ENCODE results near the gene S100A16.

Gene S100A16

DNA sequence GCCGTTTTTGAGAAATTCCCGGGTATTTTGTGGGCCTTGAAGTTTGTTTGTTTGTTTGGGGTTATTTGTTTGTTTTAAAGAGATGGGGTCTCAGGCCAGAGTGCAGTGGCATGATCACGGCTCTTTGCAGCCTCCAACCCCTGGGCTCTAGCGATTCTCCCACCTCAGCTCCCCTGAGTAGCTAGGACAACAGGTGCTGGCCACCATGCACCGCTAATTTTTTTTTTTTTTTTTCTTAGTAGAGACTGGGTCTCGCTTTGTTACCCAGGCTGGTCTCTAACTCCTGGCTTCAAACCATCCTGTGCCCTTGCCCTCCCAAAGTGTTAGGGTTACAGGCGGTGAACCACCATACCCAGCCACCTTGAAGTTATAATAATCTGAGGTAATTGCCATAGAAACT is 22.9 kb upstream of the S100A16 start:
- DNase-seq: no peak

- peak; percentile 97 for DNase-seq
Measured at GRCh38 chr1:153633754-153634665, 21.1 kb upstream of the S100A16 start, which contains the start of gene CHTOP. Gene CHTOP, plus strand, starts transcription at chr1:153634066. Its CDS starts 2,523 bp downstream, at chr1:153636589.

- DNase-seq: no peak
Measured at GRCh38 chr1:153633161-153633753, 20.3 kb upstream of the S100A16 start.

GRCh38 chr1:153631047-153632022 is 18.4 kb upstream of the S100A16 start:
- DNase-seq: no peak

DNA sequence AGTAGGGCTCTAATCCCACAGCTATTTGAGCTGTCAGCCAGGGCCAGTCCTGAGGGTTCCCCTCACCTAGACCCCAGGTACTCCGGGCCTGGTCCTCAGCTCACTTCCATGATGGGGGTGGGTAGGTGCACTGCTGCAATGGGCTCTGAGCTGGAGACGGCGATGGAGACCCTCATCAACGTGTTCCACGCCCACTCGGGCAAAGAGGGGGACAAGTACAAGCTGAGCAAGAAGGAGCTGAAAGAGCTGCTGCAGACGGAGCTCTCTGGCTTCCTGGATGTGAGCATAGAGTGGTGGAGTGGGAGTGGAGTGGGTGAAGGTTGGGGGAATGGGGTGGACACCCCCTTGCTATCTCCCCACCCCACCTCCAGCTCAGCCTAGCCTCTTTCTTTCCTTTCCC is 17.4 kb upstream of the S100A16 start:
- DNase-seq: no peak

- DNase-seq: no peak
Measured at GRCh38 chr1:153629971-153630370, 17.0 kb upstream of the S100A16 start.

GRCh38 chr1:153629343-153629665 is 16.4 kb upstream of the S100A16 start:
- DNase-seq: no peak

GRCh38 chr1:153628638-153629342 is 15.9 kb upstream of the S100A16 start:
- no peak for DNase-seq

DNA sequence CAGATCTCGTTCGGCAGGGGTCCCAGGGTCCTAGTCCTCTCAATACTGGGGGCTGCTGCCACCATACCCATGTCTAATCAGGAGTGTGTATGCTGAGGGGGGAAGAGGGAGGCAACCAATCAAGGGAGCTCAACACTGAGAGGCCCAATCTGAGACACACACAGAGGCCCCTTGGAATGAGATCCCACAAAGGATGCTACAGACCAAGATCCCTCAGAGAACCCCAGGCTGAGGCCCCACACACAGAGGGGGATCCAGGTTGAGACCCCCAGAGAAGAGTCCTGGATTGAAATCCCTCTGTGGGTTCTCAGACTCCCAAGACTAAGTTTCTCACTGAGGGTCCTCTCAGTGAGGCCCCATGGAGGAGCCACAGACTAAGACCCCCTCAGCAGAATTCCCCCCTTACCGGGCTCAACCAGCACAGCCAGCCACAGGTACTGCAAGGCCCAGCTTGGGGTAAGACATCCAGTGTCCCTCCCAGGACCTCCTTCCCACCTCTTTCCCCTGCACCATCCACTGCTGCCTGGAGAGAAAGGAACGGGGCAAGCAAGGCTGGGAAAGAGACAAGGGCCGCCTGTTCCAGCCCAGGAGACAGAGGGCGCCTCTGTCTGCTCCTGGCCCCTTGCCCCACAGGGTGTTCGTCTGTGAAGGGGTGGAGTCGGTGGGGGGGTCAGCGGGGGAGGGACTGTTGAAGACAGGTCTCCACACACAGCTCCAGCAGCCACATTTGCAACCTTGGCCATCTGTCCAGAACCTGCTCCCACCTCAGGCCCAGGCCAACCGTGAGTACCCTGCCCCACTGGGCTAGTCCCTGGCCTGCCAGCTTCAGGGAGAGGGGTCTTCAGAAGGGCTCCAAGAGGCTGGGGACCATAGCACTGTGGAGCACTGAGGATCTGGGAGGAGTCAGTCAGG is 15.0 kb upstream of the S100A16 start, which contains the start of gene S100A1:
TSS of gene S100A1 (plus strand) at position 720 of the 912 bp plus-strand sequence. CDS start 2,088 bp downstream, outside the sequence.
- no peak for DNase-seq

GRCh38 chr1:153626904-153627714 is 14.2 kb upstream of the S100A16 start, which contains the start of gene S100A13:
Gene S100A13, minus strand, starts transcription at chr1:153627505. Its CDS starts 1,033 bp downstream, at chr1:153626472.
- no peak for DNase-seq

- no peak for DNase-seq
Measured at GRCh38 chr1:153626477-153626903, 13.6 kb upstream of the S100A16 start.

DNA sequence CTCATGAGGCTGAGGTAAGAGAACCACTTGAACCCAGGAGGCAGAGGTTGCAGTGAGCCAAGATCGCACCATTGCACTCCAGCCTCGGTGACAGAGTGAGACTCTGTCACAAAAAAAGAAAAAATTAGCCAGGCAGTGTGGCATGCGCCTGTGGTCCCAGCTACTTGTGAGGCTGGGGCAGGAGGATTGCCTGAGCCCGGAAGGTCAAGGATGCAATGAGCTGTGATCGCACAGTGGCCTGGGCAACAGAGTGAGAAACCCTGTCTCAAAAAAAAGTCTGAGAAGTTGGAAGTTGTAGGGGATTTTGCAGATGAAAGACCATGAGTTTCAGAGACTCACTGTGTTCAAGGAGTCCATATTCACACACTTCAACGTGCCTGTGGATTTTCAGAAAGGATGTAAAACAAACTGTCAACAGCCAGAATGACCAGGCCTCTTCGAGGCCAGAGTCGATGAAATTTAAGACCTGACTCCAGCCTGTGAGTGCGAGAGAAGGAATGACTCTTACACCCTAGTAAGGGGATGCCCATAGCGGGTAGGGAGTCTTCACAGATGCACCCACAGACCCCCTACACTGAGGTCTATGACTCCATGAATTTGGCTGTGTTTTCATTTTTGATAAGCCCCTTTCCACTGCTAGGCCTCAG is 12.2 kb upstream of the S100A16 start:
- DNase-seq: no peak

GRCh38 chr1:153623101-153623500 is 10.2 kb upstream of the S100A16 start:
- DNase-seq: no peak

GRCh38 chr1:153619171-153619570 is 6.2 kb upstream of the S100A16 start:
- DNase-seq: no peak

DNA sequence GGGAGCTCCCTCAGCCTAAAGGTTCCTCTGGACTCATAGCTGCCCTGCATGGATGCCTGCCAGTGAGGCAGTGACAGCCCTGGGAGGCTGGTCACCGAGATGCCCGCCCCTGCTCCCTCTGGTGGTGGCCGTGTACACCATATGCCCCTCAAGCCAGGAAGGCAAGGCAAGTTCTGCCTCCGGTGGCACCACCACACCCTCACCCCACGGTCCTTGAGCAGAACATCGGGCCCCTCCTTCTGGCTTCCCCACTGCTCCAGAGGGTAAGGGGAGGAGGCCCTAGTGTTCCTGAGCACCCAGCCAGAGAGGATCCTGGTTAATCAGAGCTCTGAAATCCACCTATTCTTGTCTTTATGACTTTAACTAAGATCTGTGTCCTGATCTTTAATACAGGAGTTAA is 4.7 kb upstream of the S100A16 start:
- DNase-seq: no peak

DNA sequence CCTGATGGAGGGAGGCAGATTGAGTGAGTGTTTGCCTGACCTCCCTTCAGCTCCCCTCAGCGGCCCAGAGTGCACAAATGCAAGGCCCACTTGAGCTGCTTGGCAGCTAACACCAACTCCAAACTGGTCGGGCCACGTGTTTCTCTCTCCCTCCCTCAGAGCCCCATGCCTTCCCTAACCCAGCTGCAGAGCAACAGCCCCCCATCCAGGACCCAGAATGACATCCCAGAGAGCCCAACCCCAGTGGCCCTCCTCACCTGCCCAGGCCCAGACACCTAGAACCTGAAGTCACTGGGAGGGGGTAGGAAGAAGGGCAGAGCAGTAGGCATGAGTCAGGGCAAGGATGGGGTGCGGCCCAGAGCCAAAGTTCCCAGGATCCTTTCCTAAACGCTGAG is 4.0 kb upstream of the S100A16 start:
- no peak for DNase-seq

- DNase-seq: no peak
Measured at GRCh38 chr1:153616144-153616916, 3.4 kb upstream of the S100A16 start, which contains the start of gene S100A14. Gene S100A14, minus strand, starts transcription at chr1:153616325. Its CDS starts 467 bp downstream, at chr1:153615858.

DNA sequence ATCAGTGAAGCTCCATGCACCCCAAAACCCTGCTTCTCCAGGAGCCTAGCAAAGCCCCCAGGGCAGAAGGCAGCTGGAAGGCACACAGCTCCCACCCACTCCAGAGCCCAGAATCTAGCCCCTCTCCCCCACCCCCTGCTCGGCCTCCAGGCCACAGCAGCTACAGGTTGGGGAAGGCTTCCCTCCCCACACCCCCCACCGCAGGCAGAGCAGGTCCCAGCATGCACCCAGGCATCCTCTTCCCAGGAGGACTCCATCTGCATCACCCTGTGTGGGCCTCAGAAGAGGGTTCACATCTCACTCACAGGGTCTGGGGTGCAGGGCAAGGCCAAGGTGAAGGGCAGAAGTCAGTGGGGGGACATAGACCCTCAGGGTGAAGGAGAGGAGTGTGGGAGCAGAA is 2.5 kb upstream of the S100A16 start:
- no peak for DNase-seq

DNA sequence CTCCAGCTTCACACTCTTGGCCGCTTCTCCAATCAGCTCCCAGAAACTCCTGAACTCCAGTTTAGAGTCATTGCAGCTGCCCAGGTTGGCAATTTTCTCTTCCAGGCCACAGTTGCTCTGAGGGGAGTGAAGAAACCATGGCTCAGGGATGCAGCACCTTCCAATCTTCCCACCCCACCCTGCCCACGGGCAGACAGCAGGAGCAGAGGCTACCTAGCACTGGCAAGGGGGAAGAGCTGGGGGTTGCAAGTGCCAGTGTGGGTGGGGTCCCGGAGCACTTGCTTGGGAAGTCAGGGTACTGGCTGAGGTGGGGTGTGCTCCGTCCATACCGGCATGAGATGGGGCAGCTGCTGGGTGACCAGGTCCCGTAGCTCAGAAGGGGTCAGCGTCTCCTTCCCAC is 2.0 kb upstream of the S100A16 start:
- DNase-seq: no peak

Measured in NCI-H1694 treated with DMSO at 0.1 percent for 48 hours (cell line).